Activated gamma-delta T cell treated with Interleukin-2 at 50 U/mL for 16 hours (primary cell): ENCODE measurements around the gene STK32C.
"Not testable (repeated sequence)": the region's sequence is repeated elsewhere in the genome, so short reads cannot be mapped to it uniquely, and the experiment has no call there.

ENCODE experiments used
- DNase-seq: peaks from one replicate; pipeline ENCODE4 v3.0.0-alpha.2; 2020

Gene STK32C

GRCh38 chr10:132314881-132315280 lies 7.1 kb upstream of the STK32C start:
- DNase-seq: not testable (repeated sequence)

GRCh38 chr10:132314336-132314735 lies 6.6 kb upstream of the STK32C start:
- DNase-seq: no peak

- no peak for DNase-seq
Observed at GRCh38 chr10:132313865-132314264, 6.1 kb upstream of the STK32C start.

GRCh38 chr10:132313305-132313704 lies 5.6 kb upstream of the STK32C start:
- DNase-seq: no peak

GRCh38 chr10:132311338-132311939 lies 3.7 kb upstream of the STK32C start:
- no peak for DNase-seq

GRCh38 chr10:132310701-132311337 lies 3.1 kb upstream of the STK32C start:
- DNase-seq: no peak

- DNase-seq: no peak
Observed at GRCh38 chr10:132309879-132310591, 2.3 kb upstream of the STK32C start.

- DNase-seq: no peak
Observed at GRCh38 chr10:132309471-132309865, 1.7 kb upstream of the STK32C start.

GRCh38 chr10:132308587-132309470 lies 1.1 kb upstream of the STK32C start:
- DNase-seq: no peak

- DNase-seq: peak; percentile 29
Observed at GRCh38 chr10:132306864-132307751, 642 bp downstream of the STK32C start.

- DNase-seq: no peak
Observed at GRCh38 chr10:132306343-132306685, 1.4 kb downstream of the STK32C start.

GRCh38 chr10:132305654-132306342 lies 2.0 kb downstream of the STK32C start:
- no peak for DNase-seq

GRCh38 chr10:132304756-132305509 lies 2.8 kb downstream of the STK32C start:
- no peak for DNase-seq

- DNase-seq: no peak
Observed at GRCh38 chr10:132303361-132304115, 4.2 kb downstream of the STK32C start.

- no peak for DNase-seq
Observed at GRCh38 chr10:132302421-132303310, 5.1 kb downstream of the STK32C start.

GRCh38 chr10:132301371-132302330 lies 6.1 kb downstream of the STK32C start:
- no peak for DNase-seq

GRCh38 chr10:132300582-132300981 lies 7.2 kb downstream of the STK32C start:
- DNase-seq: no peak
